Neural progenitor cell (in vitro differentiated cells): ENCODE data around the gene SIGLEC6. TPM values are rescaled to one million over a fixed set of nuclear protein-coding genes. Genes with fewer than 3 reads are reported as not detected.

ENCODE experiments used
- DNase-seq: peaks from one replicate; pipeline ENCODE4 v3.0.0-alpha.2; 2016; ENCODE audit warnings: low spot score
- H2AFZ ChIP-seq: fragments of 200-600 bp; sonication (generic); replicated peaks from 2 replicates; pipeline ENCODE4 v1.6.1; 2016; ENCODE audit warnings: antibody characterized with exemption
- H3F3A ChIP-seq: fragments of 200-600 bp; sonication (generic); 2 replicates; pipeline ENCODE4 v1.6.1; 2016; ENCODE audit warnings: antibody characterized with exemption, low read depth
- H3K27ac ChIP-seq: fragments of 200-600 bp; sonication (generic); 2 replicates; pipeline ENCODE4 v1.5.1; 2016; ENCODE audit warnings: mild to moderate bottlenecking
- H3K27me3 ChIP-seq: fragments of 200-600 bp; sonication (generic); 2 replicates; pipeline ENCODE4 v1.6.1; 2016; ENCODE audit warnings: mild to moderate bottlenecking, moderate library complexity
- H3K36me3 ChIP-seq: fragments of 200-600 bp; sonication (generic); 2 replicates; pipeline ENCODE4 v1.5.1; 2016
- H3K4me1 ChIP-seq: fragments of 200-600 bp; sonication (generic); 2 replicates; pipeline ENCODE4 v1.6.1; 2016; ENCODE audit warnings: mixed run types
- H3K4me2 ChIP-seq: fragments of 200-600 bp; sonication (generic); 2 replicates; pipeline ENCODE4 v1.6.1; 2016
- H3K4me3 ChIP-seq: fragments of 200-600 bp; sonication (generic); 2 replicates; pipeline ENCODE4 v1.5.1; 2016
- H3K79me2 ChIP-seq: fragments of 200-600 bp; sonication (generic); 2 replicates; pipeline ENCODE4 v1.6.1; 2016; ENCODE audit warnings: low read depth
- H3K9ac ChIP-seq: fragments of 200-600 bp; sonication (generic); 2 replicates; pipeline ENCODE4 v1.6.1; 2016
- H3K9me3 ChIP-seq: fragments of 200-600 bp; sonication (generic); 2 replicates; pipeline ENCODE4 v1.5.1; 2016; ENCODE audit warnings: low read depth
- H4K20me1 ChIP-seq: fragments of 200-600 bp; sonication (generic); 2 replicates; pipeline ENCODE4 v1.6.1; 2016; ENCODE audit warnings: low read depth
- H3K27ac Mint-ChIP-seq: 3 replicates; pipeline ENCODE4 v1.8.0; 2021; ENCODE audit warnings: mixed read lengths
- H3K27me3 Mint-ChIP-seq: 2 replicates; pipeline ENCODE4 v1.8.0; 2022; ENCODE audit warnings: low read depth, mild to moderate bottlenecking, inconsistent platforms, moderate library complexity, mixed read lengths; ENCODE audit not compliant: insufficient read depth
- H3K36me3 Mint-ChIP-seq: 3 replicates; pipeline ENCODE4 v1.8.0; 2021; ENCODE audit warnings: mixed read lengths
- H3K4me1 Mint-ChIP-seq: 3 replicates; pipeline ENCODE4 v1.8.0; 2021; ENCODE audit warnings: mixed read lengths
- H3K4me3 Mint-ChIP-seq: 3 replicates; pipeline ENCODE4 v1.8.0; 2021; ENCODE audit warnings: mild to moderate bottlenecking, moderate library complexity, mixed read lengths
- H3K9me3 Mint-ChIP-seq: 3 replicates; pipeline ENCODE4 v1.8.0; 2020; ENCODE audit warnings: mixed read lengths
- EZH2 ChIP-seq: fragments of 200-600 bp; sonication (generic); IDR thresholded peaks from 2 replicates; pipeline ENCODE4 v1.6.1; 2017; ENCODE audit warnings: antibody characterized with exemption, mild to moderate bottlenecking, moderate library complexity
- EZH2phosphoT487 ChIP-seq: fragments of 200-600 bp; sonication (generic); IDR thresholded peaks from 2 replicates; pipeline ENCODE4 v1.6.1; 2017; ENCODE audit warnings: antibody characterized with exemption
- total RNA-seq: library from RNA; depleted of rRNA; stranded (reverse); fragments of >200 nt; gene quantifications from 2 replicates; pipeline ENCODE4 v1.2.3, GENCODE V29; 2015; ENCODE audit warnings: low replicate concordance
- TF ChIP-seq, protein P1 (sequence below): fragments of 200-600 bp; sonication (generic); IDR thresholded peaks from 2 replicates; pipeline ENCODE4 v1.5.1; 2017; ENCODE audit warnings: antibody characterized with exemption, mild to moderate bottlenecking

Gene SIGLEC6
- total RNA-seq, 1 donor from 2014 or later = not detected

DNA sequence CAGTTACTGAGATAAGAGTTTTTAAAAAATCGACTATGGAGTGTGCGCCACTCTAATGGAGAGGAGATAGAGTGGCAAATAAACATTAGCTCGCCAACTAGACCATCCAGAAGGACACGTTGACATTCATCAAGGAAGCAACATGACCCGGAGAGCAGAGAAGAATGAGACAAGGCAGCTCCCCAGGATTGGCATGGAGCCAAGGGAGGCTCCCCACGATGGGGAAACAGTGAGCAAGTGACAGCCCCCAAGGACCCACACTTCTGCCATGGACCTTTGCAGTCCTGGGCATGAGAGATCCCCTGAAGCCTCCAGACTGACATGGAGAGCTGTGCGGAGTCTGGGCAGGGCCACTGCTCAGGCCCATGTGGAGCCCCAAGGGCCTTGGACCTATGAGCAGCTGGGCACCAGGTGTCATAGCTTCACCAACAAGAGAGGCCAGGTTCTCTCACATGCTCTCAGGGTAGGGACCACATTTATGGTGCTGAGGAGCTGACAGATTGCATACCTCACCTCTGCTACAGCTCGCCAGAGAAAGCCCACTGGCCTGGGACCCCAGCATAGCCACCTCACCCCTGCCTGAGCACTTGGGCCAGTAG, 6.7 kb downstream of the SIGLEC6 start:
- no peaks in the 10 kb centered on the region for H3K4me1 ChIP-seq
- H3K9ac ChIP-seq = no peak overlapping the region
- H3K4me3 Mint-ChIP-seq = no peak overlapping the region
- H3K4me1 Mint-ChIP-seq = no peaks in the 10 kb centered on the region
- H3K27me3 ChIP-seq = no peaks in the 10 kb centered on the region
- no peaks in the 10 kb centered on the region for H3K9me3 ChIP-seq
- H3K4me2 ChIP-seq = no peak overlapping the region
- no peaks in the 10 kb centered on the region for H4K20me1 ChIP-seq
- peaks cover 3% of the 10 kb centered on the region for H3K27me3 Mint-ChIP-seq
- TF ChIP-seq, protein P1, sequence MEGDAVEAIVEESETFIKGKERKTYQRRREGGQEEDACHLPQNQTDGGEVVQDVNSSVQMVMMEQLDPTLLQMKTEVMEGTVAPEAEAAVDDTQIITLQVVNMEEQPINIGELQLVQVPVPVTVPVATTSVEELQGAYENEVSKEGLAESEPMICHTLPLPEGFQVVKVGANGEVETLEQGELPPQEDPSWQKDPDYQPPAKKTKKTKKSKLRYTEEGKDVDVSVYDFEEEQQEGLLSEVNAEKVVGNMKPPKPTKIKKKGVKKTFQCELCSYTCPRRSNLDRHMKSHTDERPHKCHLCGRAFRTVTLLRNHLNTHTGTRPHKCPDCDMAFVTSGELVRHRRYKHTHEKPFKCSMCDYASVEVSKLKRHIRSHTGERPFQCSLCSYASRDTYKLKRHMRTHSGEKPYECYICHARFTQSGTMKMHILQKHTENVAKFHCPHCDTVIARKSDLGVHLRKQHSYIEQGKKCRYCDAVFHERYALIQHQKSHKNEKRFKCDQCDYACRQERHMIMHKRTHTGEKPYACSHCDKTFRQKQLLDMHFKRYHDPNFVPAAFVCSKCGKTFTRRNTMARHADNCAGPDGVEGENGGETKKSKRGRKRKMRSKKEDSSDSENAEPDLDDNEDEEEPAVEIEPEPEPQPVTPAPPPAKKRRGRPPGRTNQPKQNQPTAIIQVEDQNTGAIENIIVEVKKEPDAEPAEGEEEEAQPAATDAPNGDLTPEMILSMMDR = no peak
- TF ChIP-seq EZH2phosphoT487 (no peak), EZH2 (no peak)
- H3K79me2 ChIP-seq = no peaks in the 10 kb centered on the region
- H3F3A ChIP-seq = no peaks in the 10 kb centered on the region
- DNase-seq = no peak
- no peak overlapping the region for H3K27ac ChIP-seq
- H3K4me3 ChIP-seq = no peak overlapping the region
- no peak overlapping the region for H3K27ac Mint-ChIP-seq
- H3K9me3 Mint-ChIP-seq = no peaks in the 10 kb centered on the region
- no peaks in the 10 kb centered on the region for H3K36me3 ChIP-seq
- no peaks in the 10 kb centered on the region for H3K36me3 Mint-ChIP-seq
- H2AFZ ChIP-seq = no peak overlapping the region

DNA sequence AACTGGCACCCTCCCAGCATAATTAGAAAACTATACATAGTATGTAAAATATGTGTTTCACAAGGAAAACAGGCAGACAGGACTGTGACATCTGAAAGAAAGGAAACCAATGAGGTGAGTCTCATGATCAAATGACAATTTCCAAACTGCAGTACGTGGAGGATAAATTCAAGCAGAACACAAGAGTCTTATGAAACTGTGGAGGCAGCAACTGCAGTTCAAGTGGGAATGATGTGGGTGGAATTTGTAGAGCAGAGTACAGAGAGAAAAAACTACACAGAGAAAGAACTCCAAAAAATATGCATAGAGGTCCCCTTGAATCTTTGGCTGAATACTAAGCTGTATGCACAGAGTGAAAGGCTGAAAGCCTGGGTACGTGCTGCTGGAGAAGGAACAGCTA, 9.7 kb downstream of the SIGLEC6 start:
- Mint-ChIP-seq H3K4me3 (no peak overlapping the region), H3K27me3 (peaks cover 2% of the 10 kb centered on the region), H3K4me1 (no peaks in the 10 kb centered on the region), H3K27ac (no peak overlapping the region), H3K36me3 (no peaks in the 10 kb centered on the region), H3K9me3 (peaks cover 2% of the 10 kb centered on the region)
- Histone ChIP-seq H3F3A (no peaks in the 10 kb centered on the region), H3K9me3 (no peaks in the 10 kb centered on the region), H3K27me3 (no peaks in the 10 kb centered on the region), H3K27ac (no peak overlapping the region), H4K20me1 (no peaks in the 10 kb centered on the region), H3K4me2 (no peak overlapping the region), H3K36me3 (no peaks in the 10 kb centered on the region), H2AFZ (no peak overlapping the region), H3K79me2 (no peaks in the 10 kb centered on the region), H3K4me3 (no peak overlapping the region), H3K4me1 (no peaks in the 10 kb centered on the region), H3K9ac (no peak overlapping the region)
- DNase-seq = no peak
- no peak for TF ChIP-seq EZH2phosphoT487

DNA sequence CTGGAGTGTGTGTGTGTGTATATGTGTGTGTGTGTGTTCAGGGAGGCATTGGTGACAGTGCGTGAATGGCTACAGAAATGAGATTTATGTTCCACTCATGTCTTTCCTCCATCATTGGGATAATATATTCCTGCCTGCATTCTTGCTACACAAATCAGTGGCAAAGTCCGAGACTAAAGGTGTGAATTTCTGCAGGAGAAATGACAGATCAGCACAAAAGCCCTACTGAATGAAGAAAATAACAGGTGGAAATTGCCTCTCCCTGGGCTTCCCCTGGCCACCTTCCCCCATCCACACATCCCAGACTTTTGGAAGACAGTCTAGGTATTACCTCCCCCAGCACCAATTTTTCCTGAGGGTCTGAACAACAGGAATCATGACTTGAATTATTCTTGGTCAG, 10.1 kb downstream of the SIGLEC6 start:
- Mint-ChIP-seq H3K27me3 (peaks cover 5% of the 10 kb centered on the region), H3K4me1 (no peaks in the 10 kb centered on the region), H3K27ac (no peak overlapping the region), H3K36me3 (no peaks in the 10 kb centered on the region), H3K4me3 (no peak overlapping the region), H3K9me3 (peaks cover 2% of the 10 kb centered on the region)
- TF ChIP-seq, protein P1 = no peak
- no peak for TF ChIP-seq EZH2
- TF ChIP-seq EZH2phosphoT487 = no peak
- Histone ChIP-seq H3K9ac (no peak overlapping the region), H2AFZ (no peak overlapping the region), H3K36me3 (no peaks in the 10 kb centered on the region), H3K4me2 (no peak overlapping the region), H3K27ac (no peak overlapping the region), H3K79me2 (no peaks in the 10 kb centered on the region), H3K27me3 (no peaks in the 10 kb centered on the region), H3K4me1 (no peaks in the 10 kb centered on the region), H3K9me3 (no peaks in the 10 kb centered on the region), H4K20me1 (no peaks in the 10 kb centered on the region), H3K4me3 (no peak overlapping the region), H3F3A (no peaks in the 10 kb centered on the region)
- no peak for DNase-seq

DNA sequence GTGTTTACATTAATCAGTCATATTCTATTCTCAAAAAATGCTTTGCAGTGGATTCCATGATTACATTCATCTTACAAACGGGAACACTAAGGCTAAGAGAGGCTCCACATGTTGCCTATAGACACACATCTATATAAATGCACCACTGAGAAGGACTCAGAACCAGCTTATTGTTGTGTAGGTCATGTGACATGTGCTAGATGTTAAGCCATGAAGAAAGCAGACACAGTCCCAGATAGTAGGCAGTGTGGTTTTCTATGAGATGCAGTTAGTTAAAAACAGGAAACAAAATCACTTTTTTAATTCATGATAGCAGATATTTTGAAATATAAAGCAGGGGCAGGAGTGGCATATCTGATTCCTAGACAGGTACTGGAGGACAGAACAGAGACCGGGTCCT, 10.7 kb downstream of the SIGLEC6 start:
- H3K4me1 ChIP-seq = no peaks in the 10 kb centered on the region
- DNase-seq = no peak
- H3K4me3 ChIP-seq = no peak overlapping the region
- Mint-ChIP-seq H3K9me3 (peaks cover 2% of the 10 kb centered on the region), H3K4me3 (no peak overlapping the region), H3K36me3 (no peaks in the 10 kb centered on the region), H3K4me1 (no peaks in the 10 kb centered on the region), H3K27me3 (peaks cover 3% of the 10 kb centered on the region), H3K27ac (no peak overlapping the region)
- no peaks in the 10 kb centered on the region for H3F3A ChIP-seq
- no peak overlapping the region for H3K9ac ChIP-seq
- H3K4me2 ChIP-seq = no peak overlapping the region
- no peak for TF ChIP-seq EZH2phosphoT487
- TF ChIP-seq EZH2 = no peak
- TF ChIP-seq, protein P1 = no peak
- no peaks in the 10 kb centered on the region for H3K36me3 ChIP-seq
- H2AFZ ChIP-seq = no peak overlapping the region
- no peak overlapping the region for H3K27ac ChIP-seq
- H3K27me3 ChIP-seq = no peaks in the 10 kb centered on the region
- no peaks in the 10 kb centered on the region for H4K20me1 ChIP-seq
- no peaks in the 10 kb centered on the region for H3K79me2 ChIP-seq
- no peaks in the 10 kb centered on the region for H3K9me3 ChIP-seq
